Cardiac septum (tissue), 1 donor: ENCODE measurements around the gene DNAH8. TPM values are rescaled to one million over a fixed set of nuclear protein-coding genes. Genes with fewer than 3 reads are reported as not detected.

Source experiments
- DNase-seq: peaks from one replicate; pipeline ENCODE4 v3.0.0-alpha.2; 2020; ENCODE audit warnings: low spot score
- intact Hi-C: fragments of 100-400 bp; cut with DNase I; formaldehyde crosslinking; loops from one replicate; pipeline ENCODE4 v1.14.0; 2022
- total RNA-seq: library from RNA; stranded (reverse); fragmentation: NEBNext Ultra II Directional; extraction: Animal tissue kit (Norgen Biotek cat#: 25700); gene quantifications from one replicate; pipeline ENCODE4 v1.2.1, GENCODE V29; 2021
- donor health status: DM: no; HTN: no; CAD: no.

DNAH8 gene
- total RNA-seq, 1 donor from 2014 or later = 0.03 TPM

DNA sequence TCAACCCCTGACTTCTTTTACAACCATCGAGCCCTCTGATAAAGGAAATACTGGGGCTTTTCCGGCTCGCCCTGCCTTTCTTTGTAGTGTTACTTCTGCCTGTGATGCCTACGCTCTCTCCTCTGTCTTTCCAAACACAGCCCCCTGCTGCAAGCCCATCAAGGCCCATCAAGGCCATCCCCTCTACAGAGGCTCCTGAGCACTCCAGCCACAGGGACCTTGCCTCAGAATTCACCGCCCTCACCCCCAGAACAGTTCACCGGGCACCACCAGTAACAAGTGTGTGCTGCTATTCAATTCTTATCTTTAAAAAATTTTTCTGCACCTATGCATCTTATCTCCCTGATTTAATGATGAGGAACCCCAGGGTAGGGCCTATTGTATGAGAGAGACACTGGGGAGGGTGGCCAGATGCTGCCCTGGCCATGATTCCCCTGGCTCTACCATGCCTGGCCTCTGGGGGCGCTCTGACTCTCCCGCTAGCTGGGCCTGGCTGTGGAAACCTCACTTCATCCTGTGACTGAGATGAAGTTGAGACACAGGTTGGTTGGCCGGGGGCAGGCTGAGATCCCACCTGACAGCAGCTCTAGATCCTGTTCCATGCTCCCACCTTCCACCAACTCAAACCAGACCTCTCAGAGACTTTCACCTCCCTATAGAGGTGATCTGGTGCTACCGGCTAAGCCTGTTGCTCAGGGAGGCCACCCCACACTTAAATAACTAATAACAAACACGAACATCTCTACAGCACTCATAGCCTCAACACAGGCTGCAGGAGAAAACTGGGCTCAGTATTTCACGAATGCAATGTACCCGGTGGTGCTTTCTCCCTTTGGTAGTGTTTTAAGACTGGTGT, 314.3 kb downstream of the DNAH8 start:
- DNase-seq = no peak
- intact Hi-C loops = no loop called here

DNA sequence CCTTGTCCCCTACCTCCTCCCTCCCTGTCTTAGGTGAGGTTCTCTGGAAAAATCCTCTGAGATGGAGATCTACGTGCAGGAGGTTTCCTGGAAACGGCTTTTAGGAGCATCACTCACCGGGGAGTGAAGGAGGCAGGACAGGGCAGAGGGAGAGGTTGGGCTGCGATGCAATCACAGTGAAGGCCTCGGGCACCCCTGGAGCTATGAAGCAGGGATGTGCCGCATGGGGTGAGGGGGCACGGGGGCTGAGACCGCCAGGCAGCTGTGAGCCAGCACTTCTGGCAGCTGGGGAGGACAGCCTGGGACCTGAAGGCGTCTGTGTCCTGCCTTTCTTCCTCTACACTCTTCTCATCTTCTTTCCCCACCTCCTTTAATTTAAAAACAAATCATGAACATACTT, 320.6 kb downstream of the DNAH8 start:
- intact Hi-C loops = no loop called here
- DNase-seq = no peak

DNA sequence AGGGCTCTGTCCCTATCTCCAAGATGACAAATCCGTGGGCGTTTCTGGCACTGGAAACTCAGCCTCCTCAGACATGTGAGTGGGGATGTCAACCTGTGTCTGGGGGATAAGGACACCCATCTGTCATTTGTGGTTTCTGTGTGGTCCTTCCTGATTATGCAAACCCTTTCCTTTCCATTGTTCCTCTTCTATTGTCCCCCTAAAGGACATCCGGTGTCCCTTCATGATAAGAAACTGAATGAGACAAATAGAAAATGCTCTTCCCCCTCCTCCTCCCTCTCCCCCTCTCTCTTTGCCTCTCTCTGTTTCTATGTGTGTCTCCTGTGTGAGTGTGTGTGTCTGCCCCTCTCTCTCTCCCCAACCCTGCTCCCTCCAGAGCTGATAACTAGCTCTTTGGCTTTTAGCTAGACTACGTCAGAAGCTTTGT, 322.0 kb downstream of the DNAH8 start:
- DNase-seq = no peak
- intact Hi-C loops = no loop called here

DNA sequence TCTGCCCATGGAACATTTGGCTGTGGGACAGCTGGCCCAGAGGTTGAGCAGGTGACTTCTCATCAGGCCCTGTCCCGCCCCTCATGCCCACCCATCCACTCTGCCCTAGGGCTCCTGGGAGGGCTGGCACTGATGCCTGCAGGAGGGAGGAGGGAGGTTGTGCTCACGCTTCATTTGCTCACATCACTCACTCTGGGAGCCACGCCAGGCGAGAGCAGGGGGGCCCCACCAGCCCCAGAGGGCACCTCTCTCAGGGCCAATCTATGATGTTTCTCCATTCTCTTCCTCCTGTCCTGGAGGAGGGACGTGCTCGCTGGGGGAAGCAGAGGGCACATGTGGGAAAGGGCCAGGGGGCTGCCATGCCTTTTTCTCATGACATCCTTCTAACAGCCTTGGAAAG, 322.6 kb downstream of the DNAH8 start:
- intact Hi-C loops = no loop called here
- DNase-seq = no peak

DNA sequence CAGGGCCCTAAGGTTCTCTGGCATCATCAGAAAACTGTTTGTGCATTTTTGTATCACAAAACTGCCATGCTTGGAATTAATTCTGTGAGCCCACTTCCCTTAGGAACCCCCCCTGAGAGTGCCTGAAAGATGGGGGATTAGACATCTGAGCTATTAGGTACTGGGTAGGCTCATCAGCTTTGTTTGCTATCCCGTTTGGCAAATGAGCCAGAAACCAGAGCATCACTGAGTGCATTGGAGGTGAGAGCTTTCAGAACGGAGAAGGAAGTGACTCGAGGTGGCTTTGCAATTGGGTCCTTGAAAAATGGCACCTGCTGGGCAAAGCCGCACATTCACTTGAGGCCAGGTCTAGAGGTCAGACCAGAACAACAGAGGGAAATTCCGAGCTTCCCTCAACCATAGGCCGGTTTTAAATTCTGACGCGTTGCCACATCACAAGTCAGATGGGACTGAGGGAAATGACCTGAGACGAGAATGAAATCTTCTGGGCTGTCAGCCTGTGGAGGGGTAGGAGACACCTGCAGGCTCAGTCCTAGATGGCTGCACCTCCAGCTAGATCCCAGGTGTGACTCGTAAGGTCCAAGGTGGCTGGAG, 325.1 kb downstream of the DNAH8 start:
- DNase-seq = no peak
- intact Hi-C loops = no loop called here

DNA sequence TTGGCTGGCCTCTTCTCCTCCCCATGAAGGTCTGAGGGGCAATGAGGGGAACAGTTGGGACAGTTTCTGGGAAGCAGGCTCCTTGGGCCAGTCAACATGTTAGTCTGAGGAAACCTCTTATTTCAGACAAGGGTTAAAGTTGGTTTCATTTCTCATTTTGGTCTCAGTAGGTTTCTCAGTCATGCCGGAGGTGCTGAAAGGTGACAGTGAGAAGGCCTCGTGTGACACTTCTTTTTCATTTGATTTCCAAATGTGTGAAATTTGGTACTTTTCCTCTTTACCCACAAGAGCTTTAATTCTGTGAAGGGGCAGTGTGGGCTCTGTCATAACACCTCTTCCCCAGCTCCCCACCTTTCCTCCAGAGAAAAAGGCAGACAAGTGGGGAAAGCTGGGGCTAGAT, 326.0 kb downstream of the DNAH8 start:
- intact Hi-C loops = no loop called here
- DNase-seq = no peak

DNA sequence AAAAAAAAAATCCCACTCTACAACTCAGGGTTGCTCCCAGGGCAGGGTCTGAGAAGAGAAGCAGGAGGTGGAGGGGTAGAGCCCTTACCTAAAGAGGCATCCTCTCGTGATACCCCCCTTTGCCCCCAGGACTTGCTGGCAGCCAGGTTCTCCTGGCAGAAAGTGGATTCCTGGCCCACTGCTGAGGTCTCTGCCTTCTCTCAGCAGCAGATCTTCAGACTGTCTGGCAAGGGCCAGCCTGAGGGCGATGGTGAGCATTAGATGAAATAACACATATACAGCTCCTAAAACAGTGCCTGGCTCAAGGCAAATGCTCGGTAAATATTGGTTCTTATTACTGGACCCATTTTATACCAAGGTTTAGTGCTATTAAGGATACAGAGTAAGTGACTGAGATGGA, 328.7 kb downstream of the DNAH8 start:
- intact Hi-C loops = no loop called here
- no peak for DNase-seq

DNA sequence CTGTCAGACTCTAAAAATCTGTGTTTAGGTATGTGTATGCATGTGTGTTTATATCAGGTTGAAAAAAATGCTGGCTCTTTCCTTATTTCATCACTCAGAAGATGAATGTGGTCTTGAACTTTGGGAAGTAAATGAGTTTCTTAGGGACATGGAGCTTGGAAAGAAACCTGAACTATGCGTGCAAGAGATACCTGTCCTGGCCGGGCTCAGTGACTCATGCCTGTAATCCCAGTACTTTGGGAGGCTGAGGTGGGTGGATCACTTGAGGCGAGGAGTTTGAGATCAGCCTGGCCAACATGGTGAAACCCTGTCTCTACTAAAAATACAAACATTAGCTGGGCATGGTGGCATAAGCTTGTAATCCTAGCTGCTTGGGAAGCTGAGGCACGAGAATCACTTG, 329.1 kb downstream of the DNAH8 start:
- no peak for DNase-seq
- intact Hi-C loops = no loop called here

DNA sequence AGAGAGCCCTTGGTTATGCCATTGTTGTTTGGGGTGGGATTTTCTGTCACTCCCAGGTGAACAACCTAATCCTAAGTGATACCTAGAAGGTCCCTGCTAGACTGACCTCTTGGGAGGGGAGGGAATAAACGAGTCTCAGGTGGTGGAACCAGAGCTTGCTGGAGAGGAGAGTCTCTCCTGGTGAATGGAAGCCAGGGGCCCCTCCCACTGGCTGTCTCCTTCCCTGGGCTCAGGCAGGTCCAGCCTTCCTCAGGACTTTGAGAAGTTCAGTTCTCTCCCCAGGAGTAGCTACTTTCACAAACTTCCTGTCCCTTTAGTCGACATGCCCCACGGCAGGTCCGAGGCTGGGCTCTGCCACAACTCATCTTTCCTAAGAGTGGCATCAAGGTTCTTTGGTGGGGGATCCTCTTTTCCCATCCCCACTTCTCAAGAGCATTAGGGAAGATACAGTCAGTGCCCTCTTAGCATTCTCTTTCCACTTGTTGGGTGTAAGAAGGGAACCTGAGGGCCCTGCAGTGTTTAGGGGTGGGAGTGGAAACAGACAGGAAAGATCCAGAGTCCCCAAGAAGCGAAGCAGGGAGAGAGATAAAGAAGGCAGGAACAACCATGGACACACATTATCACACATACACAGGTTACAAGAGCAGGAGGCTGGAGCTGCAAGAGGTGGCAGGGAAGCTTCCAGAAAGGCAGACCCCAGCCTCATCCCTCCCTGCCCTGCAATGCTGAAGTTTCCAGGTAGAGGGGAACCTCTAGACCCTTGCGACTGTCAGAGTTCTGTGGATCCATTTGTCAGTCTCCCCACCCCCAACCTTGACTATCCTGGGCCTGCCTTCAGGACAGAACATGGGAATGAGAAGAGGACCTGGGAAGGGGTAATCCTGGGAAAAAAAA, 332.6 kb downstream of the DNAH8 start:
- intact Hi-C loops = no loop called here
- DNase-seq = peak; percentile 69

DNA sequence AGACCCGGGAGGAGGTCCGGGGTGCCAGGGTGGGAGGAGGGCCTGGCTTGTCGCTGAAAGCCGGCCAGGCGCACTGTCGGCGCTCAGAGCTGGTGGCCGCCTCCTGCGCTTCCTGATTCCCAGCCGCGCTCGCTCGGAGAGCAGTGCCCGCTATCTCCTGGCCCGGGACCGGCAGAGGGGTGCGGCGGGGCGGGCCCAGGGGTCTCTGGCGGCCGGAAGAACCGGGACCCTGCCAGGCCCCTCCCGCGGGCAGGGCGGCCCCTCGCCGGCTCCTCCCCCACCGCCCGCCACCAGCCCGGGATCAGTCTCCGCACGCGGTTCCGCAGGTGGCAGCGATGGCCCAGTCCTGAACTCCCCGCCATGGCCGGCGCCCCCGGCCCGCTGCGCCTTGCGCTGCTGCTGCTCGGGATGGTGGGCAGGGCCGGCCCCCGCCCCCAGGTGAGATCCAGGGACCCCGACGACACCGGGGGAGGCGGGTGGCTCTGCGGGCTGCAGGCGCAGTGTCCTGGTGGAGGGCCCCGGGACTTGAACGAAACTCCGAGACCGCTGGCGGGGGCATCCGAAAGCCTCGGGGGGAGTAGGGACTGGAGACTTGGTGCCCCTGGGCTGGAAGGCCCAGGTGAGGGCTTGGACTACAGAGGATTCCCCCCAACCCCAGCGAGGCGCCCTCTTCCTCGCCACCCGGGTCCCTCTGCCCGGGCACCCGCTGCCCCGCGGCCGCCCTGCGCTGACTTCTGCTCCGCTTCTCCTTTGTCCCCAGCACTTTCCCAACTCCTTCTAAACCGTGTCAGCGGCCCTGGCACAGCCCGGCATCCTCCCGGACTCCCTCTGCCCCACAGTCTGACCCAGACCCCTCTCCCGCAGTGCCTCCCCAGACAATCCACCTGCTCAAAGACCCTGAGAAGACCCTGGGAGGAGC, 333.6 kb downstream of the DNAH8 start, which contains the start of gene GLP1R:
Gene GLP1R (plus strand): TSS at position 301 of the 919 bp plus-strand sequence. CDS start 60 bp downstream, at position 361.
- peak; percentile 68 for DNase-seq
- intact Hi-C loops = no loop called here

DNA sequence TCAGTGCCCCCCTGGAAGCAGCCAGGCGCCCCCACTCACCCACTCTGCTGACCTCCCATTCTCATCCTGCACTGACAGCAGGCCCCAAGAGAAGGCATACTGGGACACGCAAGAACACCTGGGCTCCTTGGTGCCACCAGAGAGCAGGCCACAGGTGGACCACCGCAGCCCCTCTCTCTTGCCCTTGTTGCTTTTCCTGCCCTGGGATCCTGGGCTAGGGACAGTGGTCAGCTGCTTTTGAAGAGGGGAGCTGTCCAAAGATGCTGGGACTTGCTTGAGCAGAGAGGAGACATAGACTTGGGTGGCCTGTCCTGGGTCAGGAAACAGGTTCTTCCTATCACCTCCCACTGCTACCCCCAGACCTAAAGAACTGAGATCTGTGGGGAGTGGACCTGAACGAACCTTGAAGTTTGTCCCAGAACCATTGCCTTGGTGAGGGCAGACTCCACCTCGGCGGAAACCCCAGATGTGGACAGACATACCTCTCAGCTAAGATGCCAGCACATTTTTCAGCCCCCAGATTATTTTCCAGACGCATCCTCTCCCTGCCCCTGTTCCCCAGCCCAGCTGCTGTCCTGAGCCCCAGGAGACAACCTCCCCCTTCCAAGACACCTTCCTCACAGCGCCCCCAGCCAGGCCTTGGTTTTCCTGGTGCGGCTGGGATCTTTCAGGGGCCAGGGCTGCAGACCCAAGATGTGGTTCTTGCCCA, 334.6 kb downstream of the DNAH8 start:
- peak; percentile 58 for DNase-seq
- intact Hi-C loops = no loop called here

DNA sequence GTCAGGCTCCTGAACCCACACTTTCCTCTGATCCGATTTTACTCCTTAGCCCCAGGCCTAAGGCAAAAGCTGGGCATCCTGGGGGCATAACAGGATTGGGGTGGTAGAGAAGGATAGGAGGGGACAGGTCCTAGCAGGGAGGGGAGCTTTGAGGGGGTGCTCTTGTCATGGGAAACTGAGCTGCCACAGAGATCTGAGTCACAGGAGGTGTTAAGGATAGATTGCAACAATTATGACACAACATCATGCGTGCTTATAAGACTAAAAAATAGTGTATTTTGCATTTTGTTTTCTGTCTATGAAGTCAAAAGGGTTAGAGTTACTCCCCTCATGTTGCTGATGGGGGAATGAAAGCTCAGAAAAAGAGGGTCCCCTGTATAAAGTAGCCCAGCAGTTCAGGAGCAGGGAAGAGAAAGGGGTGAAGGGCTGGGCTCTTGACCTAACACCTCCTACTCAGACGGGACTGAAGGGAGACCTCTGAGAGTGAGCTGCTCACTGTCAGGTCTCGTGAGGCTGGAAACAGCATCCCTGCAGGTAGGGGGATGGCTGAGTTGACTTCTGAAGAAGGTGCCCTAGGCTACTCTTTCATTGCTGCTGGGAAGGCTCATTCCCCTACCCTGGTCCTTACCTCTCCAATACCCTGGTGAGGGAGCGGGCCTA, 335.5 kb downstream of the DNAH8 start:
- no peak for DNase-seq

DNA sequence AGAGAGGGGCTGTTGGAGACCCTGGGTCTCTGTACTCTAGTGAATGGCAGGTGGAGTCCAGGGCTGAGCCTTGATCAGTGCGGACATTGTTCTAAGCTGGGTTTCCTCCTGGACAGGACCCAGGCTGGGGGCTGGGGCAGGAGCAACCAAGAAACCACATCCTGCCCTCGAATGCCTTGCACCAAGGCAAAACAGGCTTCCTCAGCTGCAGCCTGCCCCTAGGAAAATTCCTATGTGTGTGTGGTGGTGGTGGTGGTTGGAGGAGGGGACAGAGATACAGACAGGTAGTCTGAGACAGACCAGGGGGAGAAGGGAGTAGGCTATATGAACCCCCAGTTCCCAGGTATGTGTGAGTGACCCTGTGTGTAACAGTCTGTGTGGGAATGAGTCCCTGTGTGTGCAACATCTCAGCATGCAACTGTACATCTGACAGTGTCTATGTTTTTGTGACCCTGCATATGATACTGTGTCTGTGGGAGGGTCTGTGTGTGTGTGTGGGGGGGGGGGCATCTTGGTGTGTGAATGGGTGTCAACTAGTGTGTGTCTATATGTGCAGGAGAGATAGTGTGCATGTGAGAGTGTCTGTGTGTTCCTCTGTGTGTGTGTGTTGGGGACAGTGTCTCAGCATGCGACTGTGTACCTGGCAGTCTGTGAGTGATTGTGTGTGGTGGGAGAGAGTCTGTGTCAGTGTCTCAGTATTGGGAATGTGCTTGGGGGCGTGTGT, 336.4 kb downstream of the DNAH8 start:
- DNase-seq = peak; percentile 60
- intact Hi-C loops = no loop called here

More for the DNA sequence above, 335.5 kb downstream of the DNAH8 start:
- intact Hi-C loops = no loop called here

DNA sequence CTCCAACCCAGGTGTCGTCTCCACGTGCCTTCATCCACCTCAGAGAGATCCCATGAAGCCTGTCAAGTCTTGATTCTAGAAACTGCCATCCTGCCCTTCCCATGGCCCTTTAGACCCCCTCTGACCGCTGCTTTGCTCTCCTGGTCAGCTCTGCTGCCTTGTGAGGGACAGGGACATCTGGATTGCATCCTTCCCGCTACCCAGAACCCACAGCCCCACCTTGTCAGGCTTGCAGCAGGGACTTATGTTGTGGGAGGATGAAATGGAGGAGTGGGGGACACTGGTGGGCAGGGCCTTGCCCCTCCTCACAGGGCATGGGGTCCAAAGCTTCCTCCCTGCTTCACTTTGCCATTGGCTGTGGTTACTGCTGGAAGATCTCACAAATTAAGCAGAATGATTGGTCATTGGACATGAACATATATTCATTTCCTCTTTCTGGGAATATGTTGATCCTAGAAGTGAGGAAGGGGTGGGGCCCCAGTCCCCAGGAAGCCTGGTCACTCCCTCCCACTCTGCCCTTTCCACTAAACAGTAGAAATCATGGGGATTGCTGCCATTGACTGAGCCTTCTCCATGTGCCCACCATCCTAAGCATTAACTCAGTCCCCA, 338.0 kb downstream of the DNAH8 start:
- DNase-seq = peak; percentile 68
- intact Hi-C loops = no loop called here

DNA sequence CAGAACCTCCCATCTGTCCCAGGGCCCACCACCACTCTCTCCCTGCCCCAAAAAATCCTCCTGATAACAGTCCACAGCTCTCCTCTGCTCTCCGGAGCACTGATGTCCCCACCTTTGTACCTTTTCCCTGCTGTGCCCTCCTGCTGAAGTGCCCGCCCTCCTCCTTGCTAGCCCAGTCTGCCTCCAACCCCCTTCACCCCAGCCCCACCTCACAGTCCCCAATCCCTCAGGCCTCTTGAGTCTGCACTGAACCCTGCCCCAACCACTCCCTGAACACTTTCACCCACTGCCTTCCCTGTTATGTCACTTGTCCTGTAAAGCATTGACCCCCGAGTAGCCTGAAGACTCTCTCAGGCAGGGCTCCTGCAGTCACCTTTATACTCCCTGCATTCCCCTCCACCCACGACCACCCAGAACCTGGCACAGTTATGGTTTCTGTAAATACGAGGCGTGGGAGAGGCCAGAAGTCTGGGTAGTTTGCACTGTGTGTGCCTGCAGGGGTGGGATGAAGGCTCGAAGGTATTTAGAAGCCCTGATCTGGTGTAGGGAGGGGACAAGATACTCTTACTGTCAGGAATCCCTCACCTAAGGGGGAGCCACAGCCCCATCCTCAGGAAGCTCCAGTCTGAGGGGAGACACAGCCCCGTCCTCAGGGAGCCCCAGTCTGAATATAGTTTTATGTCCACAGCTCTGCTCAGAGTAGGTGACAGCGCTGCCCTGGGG, 338.9 kb downstream of the DNAH8 start:
- intact Hi-C loops = no loop called here

DNA sequence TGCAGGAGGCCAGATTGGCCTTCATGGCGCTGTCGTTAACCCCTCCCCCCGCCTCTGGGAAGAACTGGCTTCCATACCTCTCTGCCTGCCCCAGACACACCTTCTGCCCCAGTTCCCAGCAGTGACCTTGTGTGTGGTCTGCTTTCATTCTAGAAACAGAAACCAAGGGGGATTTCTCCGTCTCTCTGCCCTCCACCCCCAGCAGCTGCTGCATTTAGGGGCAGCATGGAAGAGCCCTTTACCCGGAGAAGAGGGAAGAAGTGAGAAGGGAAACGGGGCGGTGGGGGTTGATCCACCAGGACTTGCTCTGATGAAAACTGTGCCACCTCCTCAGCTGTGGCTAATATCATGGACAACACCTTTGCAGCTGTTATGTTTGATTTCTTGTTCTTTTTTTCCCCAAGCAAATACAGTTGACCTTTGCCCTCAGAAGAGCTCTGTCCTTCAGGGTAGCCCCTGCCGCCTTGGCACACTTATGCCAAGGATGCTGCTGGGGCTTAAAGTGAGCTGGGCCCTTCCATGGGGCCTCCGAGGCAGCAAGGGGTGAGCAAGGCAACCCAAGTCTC, 339.5 kb downstream of the DNAH8 start:
- intact Hi-C loops = no loop called here
- DNase-seq = peak; percentile 60

More for the DNA sequence above, 338.9 kb downstream of the DNAH8 start:
- DNase-seq = peak; percentile 51
